ENCODE results near the gene LMCD1. TPM values are rescaled to one million over a fixed set of nuclear protein-coding genes. Genes with fewer than 3 reads are reported as not detected.

LMCD1 gene
- total RNA-seq, 1 donor from 2014 or later = 174 TPM

DNA sequence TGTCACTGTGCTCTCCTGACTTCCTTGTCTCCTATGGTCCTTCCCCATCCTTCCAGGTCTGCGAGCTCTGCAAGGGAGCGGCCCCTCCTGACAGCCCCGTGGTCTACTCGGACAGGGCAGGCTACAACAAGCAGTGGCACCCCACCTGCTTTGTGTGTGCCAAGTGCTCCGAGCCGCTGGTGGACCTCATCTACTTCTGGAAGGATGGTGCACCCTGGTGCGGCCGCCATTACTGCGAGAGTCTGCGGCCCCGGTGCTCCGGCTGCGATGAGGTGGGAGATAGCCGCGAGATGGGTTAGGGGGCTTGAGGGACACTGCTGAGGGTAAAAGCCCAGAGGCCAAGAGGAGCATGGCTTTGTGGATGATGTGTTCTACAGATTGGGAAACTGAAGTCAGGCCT is 63.8 kb downstream of the LMCD1 start:
- no peak for ATAC-seq
- no peaks in the 10 kb centered on the region for H3K27me3 ChIP-seq
- TF ChIP-seq, protein P1, sequence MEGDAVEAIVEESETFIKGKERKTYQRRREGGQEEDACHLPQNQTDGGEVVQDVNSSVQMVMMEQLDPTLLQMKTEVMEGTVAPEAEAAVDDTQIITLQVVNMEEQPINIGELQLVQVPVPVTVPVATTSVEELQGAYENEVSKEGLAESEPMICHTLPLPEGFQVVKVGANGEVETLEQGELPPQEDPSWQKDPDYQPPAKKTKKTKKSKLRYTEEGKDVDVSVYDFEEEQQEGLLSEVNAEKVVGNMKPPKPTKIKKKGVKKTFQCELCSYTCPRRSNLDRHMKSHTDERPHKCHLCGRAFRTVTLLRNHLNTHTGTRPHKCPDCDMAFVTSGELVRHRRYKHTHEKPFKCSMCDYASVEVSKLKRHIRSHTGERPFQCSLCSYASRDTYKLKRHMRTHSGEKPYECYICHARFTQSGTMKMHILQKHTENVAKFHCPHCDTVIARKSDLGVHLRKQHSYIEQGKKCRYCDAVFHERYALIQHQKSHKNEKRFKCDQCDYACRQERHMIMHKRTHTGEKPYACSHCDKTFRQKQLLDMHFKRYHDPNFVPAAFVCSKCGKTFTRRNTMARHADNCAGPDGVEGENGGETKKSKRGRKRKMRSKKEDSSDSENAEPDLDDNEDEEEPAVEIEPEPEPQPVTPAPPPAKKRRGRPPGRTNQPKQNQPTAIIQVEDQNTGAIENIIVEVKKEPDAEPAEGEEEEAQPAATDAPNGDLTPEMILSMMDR (IDR thresholded peaks at IDR 0.05) = no peak
- no peaks in the 10 kb centered on the region for H3K9me3 ChIP-seq
- no peak overlapping the region for H3K4me3 ChIP-seq
- intact Hi-C loops (cut with DNase I) = no loop called here
- no peak for DNase-seq
- H3K4me1 ChIP-seq = peaks cover 7% of the 10 kb centered on the region
- peaks cover 64% of the 10 kb centered on the region for H3K36me3 ChIP-seq
- H3K27ac ChIP-seq = no peak overlapping the region

DNA sequence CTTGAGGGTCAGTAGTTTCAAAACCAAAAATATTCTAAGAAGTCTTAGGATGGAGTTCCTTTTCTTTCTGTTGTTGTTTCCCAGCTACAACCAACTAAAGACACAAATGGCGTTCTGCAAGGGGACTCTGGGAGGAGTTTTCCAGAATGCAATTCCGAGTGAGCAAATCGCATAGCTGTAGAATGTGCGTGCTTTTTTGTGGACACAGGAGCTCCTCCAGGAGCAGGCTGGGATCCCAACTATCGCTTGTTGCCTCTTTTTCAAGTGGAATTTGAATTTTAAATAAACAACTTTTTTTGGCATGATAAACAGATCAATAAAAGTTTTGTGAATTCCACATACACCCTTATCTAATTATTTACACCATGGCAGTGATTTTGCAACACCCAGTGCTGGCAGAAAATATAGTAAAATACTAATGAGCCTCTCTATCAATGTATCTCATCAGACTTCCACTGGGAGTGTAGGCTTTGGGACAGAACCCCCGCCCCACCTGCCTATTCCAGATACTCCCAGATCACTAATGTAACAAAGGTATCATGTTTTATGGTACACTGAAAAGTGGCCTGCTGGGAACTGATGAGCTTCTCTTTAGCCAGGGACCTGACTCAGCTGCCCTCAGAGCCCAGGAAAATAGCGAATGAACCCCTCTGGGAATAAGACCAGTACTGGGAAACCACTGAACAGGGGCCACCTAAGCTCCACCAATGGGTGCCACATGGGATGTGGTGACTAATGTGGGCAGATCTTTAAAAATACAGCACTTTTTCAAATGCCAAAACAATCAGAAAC is 66.4 kb downstream of the LMCD1 start:
- no peak overlapping the region for H3K27ac ChIP-seq

DNA sequence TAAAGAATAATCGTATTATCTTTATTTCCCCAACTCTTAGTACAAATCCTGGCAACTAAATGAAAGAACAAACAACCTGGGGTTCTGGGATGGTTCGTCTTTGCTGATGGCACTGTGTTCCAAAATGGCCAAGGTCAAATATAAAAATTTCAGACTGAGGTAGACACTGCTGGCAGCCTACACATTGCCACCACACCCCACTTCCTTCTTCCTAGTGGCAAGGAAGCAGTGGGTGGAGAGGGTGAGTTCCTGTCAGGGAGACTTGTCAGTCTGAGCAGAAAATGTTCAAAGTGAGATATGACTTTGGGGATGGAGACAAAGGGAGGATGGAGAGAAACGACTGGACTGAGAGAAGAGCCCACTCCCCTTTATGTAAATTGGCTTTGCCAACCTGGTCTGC is 69.6 kb downstream of the LMCD1 start:
- H3K4me1 ChIP-seq = peaks cover 38% of the 10 kb centered on the region
- peak overlapping the region; percentile 68 for H3K27ac ChIP-seq
- H3K4me3 ChIP-seq = no peak overlapping the region
- intact Hi-C loops (cut with DNase I) = no loop called here
- peak; percentile 63 for ATAC-seq
- TF ChIP-seq, protein P1 (IDR thresholded peaks at IDR 0.05) = no peak
- no peak for DNase-seq
- H3K9me3 ChIP-seq = no peaks in the 10 kb centered on the region
- H3K36me3 ChIP-seq = peaks cover 47% of the 10 kb centered on the region
- no peaks in the 10 kb centered on the region for H3K27me3 ChIP-seq

More for the DNA sequence above, 66.4 kb downstream of the LMCD1 start:
- Histone ChIP-seq H3K36me3 (peaks cover 67% of the 10 kb centered on the region), H3K27me3 (no peaks in the 10 kb centered on the region), H3K9me3 (no peaks in the 10 kb centered on the region), H3K4me1 (peaks cover 21% of the 10 kb centered on the region), H3K4me3 (no peak overlapping the region)
- intact Hi-C loops (cut with DNase I) = no loop called here
- DNase-seq (no peak), ATAC-seq (no peak)
- TF ChIP-seq, protein P1 (IDR thresholded peaks at IDR 0.05) = no peak

DNA sequence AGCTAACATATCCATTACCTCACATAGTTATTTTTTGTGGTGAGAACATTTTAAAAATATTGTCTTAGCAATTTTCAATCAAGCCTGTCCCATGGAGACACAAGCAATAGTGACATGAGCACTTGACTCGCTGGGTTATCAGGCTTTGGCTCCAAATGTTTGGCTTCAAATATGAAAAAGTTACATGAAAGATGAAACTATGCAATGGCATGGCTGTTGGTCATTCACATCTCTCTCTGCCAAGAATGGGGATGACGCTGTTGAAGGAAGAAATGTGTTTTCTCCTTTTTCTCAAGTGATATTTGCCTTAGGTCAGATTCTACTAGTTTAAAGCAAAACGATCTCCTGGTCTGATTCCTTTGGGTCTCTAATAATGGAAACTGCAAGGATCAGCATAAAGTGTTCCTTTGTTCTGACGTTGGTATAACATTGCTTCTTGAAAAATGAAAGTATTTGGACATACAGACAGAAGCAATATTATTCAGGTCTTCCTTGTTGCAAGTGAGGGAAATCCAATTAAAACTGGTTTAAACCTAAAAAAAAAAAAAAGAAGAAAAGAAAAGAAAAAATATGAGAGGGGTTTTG is 71.8 kb downstream of the LMCD1 start:
- Histone ChIP-seq H3K9me3 (no peaks in the 10 kb centered on the region), H3K4me1 (peaks cover 38% of the 10 kb centered on the region), H3K4me3 (no peak overlapping the region), H3K27ac (no peak overlapping the region), H3K36me3 (peaks cover 27% of the 10 kb centered on the region), H3K27me3 (no peaks in the 10 kb centered on the region)
- DNase-seq (no peak), ATAC-seq (no peak)
- intact Hi-C loops (cut with DNase I) = no loop called here
- TF ChIP-seq, protein P1 (IDR thresholded peaks at IDR 0.05) = no peak

DNA sequence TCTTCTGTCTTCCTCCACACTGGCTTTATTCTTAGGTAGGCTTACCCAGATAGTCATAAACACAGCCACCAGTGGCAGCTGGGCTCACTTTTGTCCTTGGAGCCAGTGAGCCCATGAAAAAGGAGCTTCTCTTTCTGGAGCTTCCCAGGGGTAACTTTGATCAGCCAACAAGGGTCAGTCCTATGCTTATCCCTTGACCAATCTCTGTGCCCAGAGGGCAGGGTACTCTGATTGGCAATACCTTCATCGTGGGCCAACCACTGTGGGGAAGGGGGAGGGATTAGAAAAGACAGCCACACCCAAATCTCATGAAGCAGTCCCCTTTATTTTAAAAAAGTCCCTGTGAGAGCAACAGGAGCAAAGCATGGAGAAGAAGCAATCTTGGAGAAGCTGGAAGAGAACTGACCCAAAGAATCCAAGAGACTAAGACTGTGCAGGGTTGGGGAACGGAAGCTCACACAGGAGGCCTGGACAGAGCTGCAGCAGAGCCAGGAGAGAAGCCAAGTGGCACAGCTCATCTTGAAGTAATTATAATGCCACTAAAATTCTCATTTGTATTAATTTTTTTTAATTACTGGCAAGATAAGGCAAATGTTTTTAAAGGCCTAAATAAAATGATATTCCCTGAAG is 72.5 kb downstream of the LMCD1 start:
- intact Hi-C loops (cut with DNase I) = no loop called here
- no peak overlapping the region for H3K27ac ChIP-seq
- H3K4me3 ChIP-seq = no peak overlapping the region
- TF ChIP-seq, protein P1 (IDR thresholded peaks at IDR 0.05) = no peak
- DNase-seq (no peak), ATAC-seq (no peak)
- H3K9me3 ChIP-seq = no peaks in the 10 kb centered on the region
- H3K27me3 ChIP-seq = no peaks in the 10 kb centered on the region
- peaks cover 20% of the 10 kb centered on the region for H3K36me3 ChIP-seq
- peaks cover 38% of the 10 kb centered on the region for H3K4me1 ChIP-seq

All from upper lobe of right lung (tissue), 1 donor.